GM18508 (cell line): ENCODE data around the gene IL22.

Experiments used
- ATAC-seq: cut with Tn5 transposase; IDR thresholded peaks from one replicate; pipeline ENCODE4 v1.9.1; 2021; ENCODE audit warnings: moderate number of reproducible peaks; ENCODE audit not compliant: insufficient read depth, unreplicated experiment

The IL22 gene

GRCh38 chr12:68253504-68253903 is at the start of gene IL22:
IL22 (minus strand) TSS chr12:68253604; CDS start chr12:68253448, 156 bp downstream.
- ATAC-seq = no peak

- ATAC-seq = no peak
Measured at GRCh38 chr12:68297929-68298328, 44.5 kb upstream of the IL22 start.

GRCh38 chr12:68294251-68294650 is 40.8 kb upstream of the IL22 start:
- ATAC-seq = no peak

GRCh38 chr12:68293347-68293746 is 39.9 kb upstream of the IL22 start:
- ATAC-seq = no peak

GRCh38 chr12:68292151-68292943 is 38.9 kb upstream of the IL22 start:
- no peak for ATAC-seq

- no peak for ATAC-seq
Measured at GRCh38 chr12:68291396-68292036, 38.1 kb upstream of the IL22 start.

GRCh38 chr12:68290126-68290525 is 36.7 kb upstream of the IL22 start:
- no peak for ATAC-seq

- no peak for ATAC-seq
Measured at GRCh38 chr12:68287106-68287505, 33.7 kb upstream of the IL22 start.

- ATAC-seq = no peak
Measured at GRCh38 chr12:68286396-68286795, 33.0 kb upstream of the IL22 start.

GRCh38 chr12:68285541-68285940 is 32.1 kb upstream of the IL22 start:
- ATAC-seq = no peak

- no peak for ATAC-seq
Measured at GRCh38 chr12:68281322-68282077, 28.1 kb upstream of the IL22 start.

- ATAC-seq = no peak
Measured at GRCh38 chr12:68280240-68280639, 26.8 kb upstream of the IL22 start.

GRCh38 chr12:68279227-68280054 is 26.0 kb upstream of the IL22 start:
- no peak for ATAC-seq

GRCh38 chr12:68276402-68276930 is 23.1 kb upstream of the IL22 start:
- no peak for ATAC-seq

GRCh38 chr12:68272732-68273131 is 19.3 kb upstream of the IL22 start:
- no peak for ATAC-seq

- no peak for ATAC-seq
Measured at GRCh38 chr12:68271346-68271745, 17.9 kb upstream of the IL22 start.

- ATAC-seq = no peak
Measured at GRCh38 chr12:68270358-68270757, 17.0 kb upstream of the IL22 start.

- ATAC-seq = no peak
Measured at GRCh38 chr12:68269779-68270178, 16.4 kb upstream of the IL22 start.

GRCh38 chr12:68268967-68269366 is 15.6 kb upstream of the IL22 start:
- ATAC-seq = no peak

- ATAC-seq = no peak
Measured at GRCh38 chr12:68267892-68268396, 14.5 kb upstream of the IL22 start.
